K562 (cell line): ENCODE results near the gene HLA-E. TPM values are rescaled to one million over a fixed set of nuclear protein-coding genes. Genes with fewer than 3 reads are reported as not detected.

Experiments used
- ASH1L ChIP-seq: fragments of 450-650 bp; IDR thresholded peaks from 2 replicates; pipeline ENCODE4 v1.6.1; 2018; ENCODE audit warnings: borderline replicate concordance, mild to moderate bottlenecking, low read depth; ENCODE audit not compliant: partially characterized antibody
- BCL6 ChIP-seq: fragments of 250-450 bp; sonication (Bioruptor Pico); IDR thresholded peaks from 2 replicates; pipeline ENCODE4 v1.4.0; 2020
- CEBPG ChIP-seq, 3 experiments: fragments of 200-800 bp in 1 of 3; sonication (Bioruptor generic) in 1 of 3; sonication (generic) in 1 of 3; formaldehyde crosslinking in 1 of 3; IDR thresholded peaks in 2 of 3; conservative IDR thresholded peaks in 1 of 3; 2 replicates each; pipeline versions ENCODE4 v1.6.1 to v1.8.0; 2016 to 2022; ENCODE audit warnings: missing compliant biosample characterization in 2 of 3, missing genetic modification characterization in 2 of 3, mild to moderate bottlenecking in 1 of 3, missing genetic modification reagents in 1 of 3
- CREM ChIP-seq: IDR thresholded peaks from 2 replicates; pipeline ENCODE4 v1.6.1; 2014; ENCODE audit warnings: antibody characterized with exemption, low read depth
- NR2C2 ChIP-seq, 2 experiments: fragments of 200-800 bp in 1 of 2; sonication (Bioruptor generic) in 1 of 2; sonication (generic) in 1 of 2; formaldehyde crosslinking in 1 of 2; IDR thresholded peaks; 2 replicates each; pipeline versions ENCODE4 v1.6.1 to v1.8.0; 2016 to 2022; ENCODE audit warnings: mild to moderate bottlenecking in 1 of 2, missing compliant biosample characterization in 1 of 2, missing genetic modification characterization in 1 of 2, missing genetic modification reagents in 1 of 2
- PHF21A ChIP-seq: fragments of 450-650 bp; IDR thresholded peaks from 2 replicates; pipeline ENCODE4 v1.6.1; 2017; ENCODE audit warnings: low read depth, borderline replicate concordance
- RBM14 ChIP-seq: fragments of 200-400 bp; formaldehyde crosslinking; IDR thresholded peaks from 2 replicates; pipeline ENCODE4 v1.6.1; 2018; ENCODE audit warnings: low read depth, mild to moderate bottlenecking, low read length, moderate library complexity, borderline replicate concordance; ENCODE audit not compliant: insufficient read depth
- polyA plus RNA-seq, 8 experiments: library from polyadenylated mRNA; depleted of rRNA in 4 of 8; stranded (reverse) in 5 of 8; unstranded in 3 of 8; fragments of >200 nt; fragmentation: Nextera tagmentation in 2 of 8; fragmentation: Illumina TruSeq in 1 of 8; extraction: Ambion mirVana in 2 of 8; extraction: Trizol in 1 of 8; gene quantifications; 2 replicates each; pipeline versions ENCODE4 v1.2.1 to v1.2.3, GENCODE V29; 2011 to 2014; ENCODE audit warnings: inconsistent platforms in 1 of 8, missing spikeins in 1 of 8
- total RNA-seq, 7 experiments: library from RNA; depleted of rRNA in 6 of 7; stranded (reverse); fragments of >200 nt in 6 of 7; fragmentation: Illumina TruSeq in 2 of 7; extraction: Trizol in 2 of 7; gene quantifications; 2 replicates each; pipeline versions ENCODE4 v1.2.1 to v1.2.3, GENCODE V29; 2011 to 2021; ENCODE audit warnings: low replicate concordance in 1 of 7
- TF ChIP-seq, protein P1 (sequence below): sonication (generic); formaldehyde crosslinking; IDR thresholded peaks from 2 replicates; pipeline ENCODE4 v1.8.1; 2023; ENCODE audit warnings: missing genetic modification reagents, mild to moderate bottlenecking, borderline replicate concordance
- TF ChIP-seq, protein P2 (sequence below): fragments of 450-650 bp; IDR thresholded peaks from 2 replicates; pipeline ENCODE4 v1.6.1; 2016
- TF ChIP-seq, protein P3 (sequence below), 2 experiments: fragments of 450-650 bp; IDR thresholded peaks; 2 replicates each; pipeline ENCODE4 v1.6.1; 2016; ENCODE audit warnings: mild to moderate bottlenecking in 2 of 2, borderline replicate concordance in 1 of 2, low read depth in 1 of 2, moderate library complexity in 1 of 2

HLA-E gene
- total and polyA plus RNA-seq, 9 of the 15 experiments (the other 6 are each of a cell fraction or from before 2014, with no cell fraction given), result 3.2 to 39.9 (median 26.8) TPM

DNA sequence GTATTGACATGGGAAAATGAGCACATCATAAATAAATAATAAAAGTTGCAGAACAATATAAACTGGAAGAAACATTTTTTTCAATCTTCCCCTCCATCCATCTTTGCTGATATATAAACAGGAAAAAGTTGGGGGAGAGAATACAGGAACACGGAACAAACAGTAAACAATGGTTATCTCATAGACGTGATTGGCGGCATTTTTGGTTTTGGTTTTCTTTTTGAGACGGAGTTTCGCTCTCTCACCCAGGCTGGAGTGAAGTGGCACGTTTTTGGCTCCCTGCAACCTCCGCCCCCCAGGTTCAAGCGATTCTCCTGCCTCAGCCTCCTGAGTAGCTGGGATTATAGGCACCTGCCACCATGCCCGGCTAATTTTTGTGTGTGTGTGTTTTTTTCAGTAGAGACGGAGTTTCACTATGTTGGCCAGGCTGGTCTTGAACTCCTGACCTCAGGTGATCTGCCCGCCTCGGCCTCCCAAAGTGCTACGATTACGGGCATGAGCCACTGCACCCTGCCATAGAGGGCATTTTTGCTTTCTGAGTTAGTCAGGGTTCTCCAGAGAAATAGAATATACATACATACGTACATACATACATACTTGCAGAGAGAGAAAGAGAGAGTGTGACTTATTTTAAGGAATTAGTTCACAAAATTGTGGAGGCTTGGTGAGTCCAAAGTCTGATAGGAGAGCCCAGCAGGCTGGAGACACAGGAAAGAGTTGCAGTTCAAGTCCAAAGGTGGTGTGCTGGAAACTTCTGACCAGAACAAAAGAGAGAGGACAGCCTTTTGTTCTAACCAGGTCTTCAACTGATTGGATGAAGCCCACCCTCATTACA lies 44.4 kb downstream of the HLA-E start (continued):
- TF ChIP-seq, protein P1, sequence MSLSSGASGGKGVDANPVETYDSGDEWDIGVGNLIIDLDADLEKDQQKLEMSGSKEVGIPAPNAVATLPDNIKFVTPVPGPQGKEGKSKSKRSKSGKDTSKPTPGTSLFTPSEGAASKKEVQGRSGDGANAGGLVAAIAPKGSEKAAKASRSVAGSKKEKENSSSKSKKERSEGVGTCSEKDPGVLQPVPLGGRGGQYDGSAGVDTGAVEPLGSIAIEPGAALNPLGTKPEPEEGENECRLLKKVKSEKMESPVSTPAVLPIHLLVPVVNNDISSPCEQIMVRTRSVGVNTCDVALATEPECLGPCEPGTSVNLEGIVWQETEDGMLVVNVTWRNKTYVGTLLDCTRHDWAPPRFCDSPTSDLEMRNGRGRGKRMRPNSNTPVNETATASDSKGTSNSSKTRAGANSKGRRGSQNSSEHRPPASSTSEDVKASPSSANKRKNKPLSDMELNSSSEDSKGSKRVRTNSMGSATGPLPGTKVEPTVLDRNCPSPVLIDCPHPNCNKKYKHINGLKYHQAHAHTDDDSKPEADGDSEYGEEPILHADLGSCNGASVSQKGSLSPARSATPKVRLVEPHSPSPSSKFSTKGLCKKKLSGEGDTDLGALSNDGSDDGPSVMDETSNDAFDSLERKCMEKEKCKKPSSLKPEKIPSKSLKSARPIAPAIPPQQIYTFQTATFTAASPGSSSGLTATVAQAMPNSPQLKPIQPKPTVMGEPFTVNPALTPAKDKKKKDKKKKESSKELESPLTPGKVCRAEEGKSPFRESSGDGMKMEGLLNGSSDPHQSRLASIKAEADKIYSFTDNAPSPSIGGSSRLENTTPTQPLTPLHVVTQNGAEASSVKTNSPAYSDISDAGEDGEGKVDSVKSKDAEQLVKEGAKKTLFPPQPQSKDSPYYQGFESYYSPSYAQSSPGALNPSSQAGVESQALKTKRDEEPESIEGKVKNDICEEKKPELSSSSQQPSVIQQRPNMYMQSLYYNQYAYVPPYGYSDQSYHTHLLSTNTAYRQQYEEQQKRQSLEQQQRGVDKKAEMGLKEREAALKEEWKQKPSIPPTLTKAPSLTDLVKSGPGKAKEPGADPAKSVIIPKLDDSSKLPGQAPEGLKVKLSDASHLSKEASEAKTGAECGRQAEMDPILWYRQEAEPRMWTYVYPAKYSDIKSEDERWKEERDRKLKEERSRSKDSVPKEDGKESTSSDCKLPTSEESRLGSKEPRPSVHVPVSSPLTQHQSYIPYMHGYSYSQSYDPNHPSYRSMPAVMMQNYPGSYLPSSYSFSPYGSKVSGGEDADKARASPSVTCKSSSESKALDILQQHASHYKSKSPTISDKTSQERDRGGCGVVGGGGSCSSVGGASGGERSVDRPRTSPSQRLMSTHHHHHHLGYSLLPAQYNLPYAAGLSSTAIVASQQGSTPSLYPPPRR (CRISPR knock-in tag), result no peak
- TF ChIP-seq, protein P2, sequence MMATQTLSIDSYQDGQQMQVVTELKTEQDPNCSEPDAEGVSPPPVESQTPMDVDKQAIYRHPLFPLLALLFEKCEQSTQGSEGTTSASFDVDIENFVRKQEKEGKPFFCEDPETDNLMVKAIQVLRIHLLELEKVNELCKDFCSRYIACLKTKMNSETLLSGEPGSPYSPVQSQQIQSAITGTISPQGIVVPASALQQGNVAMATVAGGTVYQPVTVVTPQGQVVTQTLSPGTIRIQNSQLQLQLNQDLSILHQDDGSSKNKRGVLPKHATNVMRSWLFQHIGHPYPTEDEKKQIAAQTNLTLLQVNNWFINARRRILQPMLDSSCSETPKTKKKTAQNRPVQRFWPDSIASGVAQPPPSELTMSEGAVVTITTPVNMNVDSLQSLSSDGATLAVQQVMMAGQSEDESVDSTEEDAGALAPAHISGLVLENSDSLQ, result peak; percentile 75
- TF ChIP-seq NR2C2 (CRISPR knock-in tag; IDR thresholded peaks at IDR 0.05) (no peak), NR2C2 (tag; IDR thresholded peaks at IDR 0.05) (no peak; the same call in 1 of the 2 replicates), CREM (no peak), ASH1L (no peak), BCL6 (CRISPR knock-in tag) (no peak), RBM14 (no peak), CEBPG (CRISPR knock-in tag; IDR thresholded peaks at IDR 0.05) (no peak), CEBPG (tag; conservative IDR thresholded peaks at IDR 0.05 in 1 of 2, IDR thresholded peaks at IDR 0.05 in 1 of 2) (no peak), PHF21A (no peak)
- TF ChIP-seq, protein P3, sequence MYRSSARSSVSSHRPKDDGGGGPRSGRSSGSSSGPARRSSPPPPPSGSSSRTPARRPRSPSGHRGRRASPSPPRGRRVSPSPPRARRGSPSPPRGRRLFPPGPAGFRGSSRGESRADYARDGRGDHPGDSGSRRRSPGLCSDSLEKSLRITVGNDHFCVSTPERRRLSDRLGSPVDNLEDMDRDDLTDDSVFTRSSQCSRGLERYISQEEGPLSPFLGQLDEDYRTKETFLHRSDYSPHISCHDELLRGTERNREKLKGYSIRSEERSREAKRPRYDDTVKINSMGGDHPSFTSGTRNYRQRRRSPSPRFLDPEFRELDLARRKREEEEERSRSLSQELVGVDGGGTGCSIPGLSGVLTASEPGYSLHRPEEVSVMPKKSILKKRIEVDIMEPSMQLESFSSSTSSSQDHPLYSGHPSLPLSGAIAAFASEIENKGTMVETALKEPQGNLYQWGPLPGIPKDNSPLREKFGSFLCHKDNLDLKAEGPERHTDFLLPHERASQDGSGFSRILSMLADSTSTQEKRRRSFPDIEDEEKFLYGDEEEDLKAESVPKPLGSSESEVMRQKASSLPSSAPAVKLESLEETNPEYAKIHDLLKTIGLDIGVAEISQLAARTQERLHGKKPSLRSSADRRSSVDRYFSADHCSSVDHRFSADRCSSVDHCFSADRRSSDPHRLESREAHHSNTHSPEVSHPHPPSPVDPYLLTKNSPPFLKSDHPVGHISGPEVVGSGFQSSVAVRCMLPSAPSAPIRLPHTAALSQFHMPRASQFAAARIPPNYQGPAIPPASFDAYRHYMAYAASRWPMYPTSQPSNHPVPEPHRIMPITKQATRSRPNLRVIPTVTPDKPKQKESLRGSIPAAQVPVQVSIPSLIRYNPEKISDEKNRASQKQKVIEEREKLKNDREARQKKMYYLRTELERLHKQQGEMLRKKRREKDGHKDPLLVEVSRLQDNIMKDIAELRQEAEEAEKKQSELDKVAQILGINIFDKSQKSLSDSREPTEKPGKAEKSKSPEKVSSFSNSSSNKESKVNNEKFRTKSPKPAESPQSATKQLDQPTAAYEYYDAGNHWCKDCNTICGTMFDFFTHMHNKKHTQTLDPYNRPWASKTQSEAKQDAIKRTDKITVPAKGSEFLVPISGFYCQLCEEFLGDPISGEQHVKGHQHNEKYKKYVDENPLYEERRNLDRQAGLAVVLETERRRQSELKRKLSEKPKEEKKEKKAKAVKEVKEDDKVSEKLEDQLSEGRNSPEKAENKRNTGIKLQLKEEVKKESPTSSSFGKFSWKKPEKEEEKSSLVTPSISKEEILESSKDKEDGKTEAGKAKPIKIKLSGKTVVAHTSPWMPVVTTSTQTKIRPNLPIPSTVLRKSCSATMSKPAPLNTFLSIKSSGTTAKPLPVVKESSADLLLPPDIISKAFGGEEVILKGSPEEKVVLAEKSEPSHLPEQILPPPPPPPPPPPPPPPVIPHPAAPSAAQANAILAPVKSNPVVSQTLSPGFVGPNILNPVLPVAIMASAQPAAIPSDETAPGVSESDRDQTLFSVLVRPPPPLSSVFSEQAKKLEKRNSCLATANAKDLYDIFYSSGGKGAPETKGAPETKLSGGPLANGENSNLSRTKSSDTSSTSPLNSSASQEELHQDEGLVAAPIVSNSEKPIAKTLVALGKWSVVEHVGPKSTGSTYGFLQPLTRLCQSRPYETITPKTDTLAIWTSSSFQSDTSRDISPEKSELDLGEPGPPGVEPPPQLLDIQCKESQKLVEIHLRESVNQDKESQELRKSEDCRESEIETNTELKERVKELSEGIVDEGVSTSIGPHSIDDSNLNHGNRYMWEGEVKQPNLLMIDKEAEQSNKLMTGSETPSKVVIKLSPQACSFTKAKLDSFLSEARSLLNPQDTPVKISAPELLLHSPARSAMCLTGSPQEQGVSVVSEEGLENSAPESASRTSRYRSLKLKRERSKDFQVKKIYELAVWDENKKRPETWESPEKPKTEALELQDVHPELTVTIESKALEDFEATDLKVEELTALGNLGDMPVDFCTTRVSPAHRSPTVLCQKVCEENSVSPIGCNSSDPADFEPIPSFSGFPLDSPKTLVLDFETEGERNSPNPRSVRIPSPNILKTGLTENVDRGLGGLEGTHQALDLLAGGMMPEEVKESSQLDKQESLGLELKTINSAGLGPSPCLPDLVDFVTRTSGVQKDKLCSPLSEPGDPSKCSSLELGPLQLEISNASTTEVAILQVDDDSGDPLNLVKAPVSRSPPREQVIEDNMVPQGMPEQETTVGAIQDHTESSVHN (IDR thresholded peaks at IDR 0.05; ENCODE audit: borderline replicate concordance in 1 of 2, low read depth in 1 of 2), result peak in 1 of 2 experiments; percentile 84; a peak in 2 of 4 replicates
